Measurements from ENCODE around the gene IL17RC.

DNA sequence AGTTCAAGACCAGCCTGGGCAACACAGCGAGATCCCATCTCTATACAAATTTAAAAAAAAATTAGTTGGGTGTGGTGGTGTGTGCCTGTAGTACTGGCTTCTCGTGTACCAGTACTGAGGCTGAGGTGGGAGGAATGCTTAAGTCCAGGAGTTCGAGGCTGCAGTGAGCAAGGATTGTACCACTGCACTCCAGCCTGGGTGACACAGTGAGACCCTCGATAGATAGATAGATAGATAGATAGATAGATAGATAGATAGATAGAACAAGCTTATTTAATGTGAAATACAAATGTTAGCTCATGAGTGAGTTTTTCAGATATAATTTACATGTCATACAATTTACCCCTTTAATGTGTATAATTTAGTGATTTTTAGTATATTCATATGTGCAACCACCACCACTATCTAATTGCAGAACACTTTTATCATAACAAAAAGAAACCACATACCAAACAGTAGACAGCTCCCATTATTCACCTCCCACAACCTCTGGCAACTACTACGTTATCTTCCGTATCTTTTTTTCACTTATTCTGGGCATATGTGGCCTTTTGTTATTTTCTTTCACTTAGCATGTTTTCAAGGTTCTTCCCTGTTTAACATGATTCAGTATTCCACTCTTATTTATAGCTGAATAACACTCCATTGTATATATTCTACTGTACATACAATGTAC, 48.4 kb downstream of the IL17RC start:
- TF ChIP-seq, protein P1, sequence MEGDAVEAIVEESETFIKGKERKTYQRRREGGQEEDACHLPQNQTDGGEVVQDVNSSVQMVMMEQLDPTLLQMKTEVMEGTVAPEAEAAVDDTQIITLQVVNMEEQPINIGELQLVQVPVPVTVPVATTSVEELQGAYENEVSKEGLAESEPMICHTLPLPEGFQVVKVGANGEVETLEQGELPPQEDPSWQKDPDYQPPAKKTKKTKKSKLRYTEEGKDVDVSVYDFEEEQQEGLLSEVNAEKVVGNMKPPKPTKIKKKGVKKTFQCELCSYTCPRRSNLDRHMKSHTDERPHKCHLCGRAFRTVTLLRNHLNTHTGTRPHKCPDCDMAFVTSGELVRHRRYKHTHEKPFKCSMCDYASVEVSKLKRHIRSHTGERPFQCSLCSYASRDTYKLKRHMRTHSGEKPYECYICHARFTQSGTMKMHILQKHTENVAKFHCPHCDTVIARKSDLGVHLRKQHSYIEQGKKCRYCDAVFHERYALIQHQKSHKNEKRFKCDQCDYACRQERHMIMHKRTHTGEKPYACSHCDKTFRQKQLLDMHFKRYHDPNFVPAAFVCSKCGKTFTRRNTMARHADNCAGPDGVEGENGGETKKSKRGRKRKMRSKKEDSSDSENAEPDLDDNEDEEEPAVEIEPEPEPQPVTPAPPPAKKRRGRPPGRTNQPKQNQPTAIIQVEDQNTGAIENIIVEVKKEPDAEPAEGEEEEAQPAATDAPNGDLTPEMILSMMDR (IDR thresholded peaks at IDR 0.05; ENCODE audit: insufficient read depth, low read depth, low read length): no peak
- no peak for TF ChIP-seq EZH2 (IDR thresholded peaks at IDR 0.05; ENCODE audit: insufficient read depth, low read length)
